Measurements from ENCODE around the gene TPX2.

Gene TPX2

GRCh38 chr20:31706607-31707257 is 32.4 kb upstream of the TPX2 start:
- DNase-seq: no peak

- DNase-seq: no peak
These were observed 31.9 kb upstream of the TPX2 start for GRCh38 chr20:31707258-31707615.

GRCh38 chr20:31707994-31708735 is 30.9 kb upstream of the TPX2 start:
- peak in 7 of 56 donors; percentile 14 to 53 (median 22) for DNase-seq

GRCh38 chr20:31708736-31709534 is 30.2 kb upstream of the TPX2 start:
- DNase-seq: no peak

GRCh38 chr20:31709939-31710338 is 29.2 kb upstream of the TPX2 start:
- DNase-seq: no peak

- peak in 2 of 56 donors; percentile 7 to 53 for DNase-seq
These were observed 28.5 kb upstream of the TPX2 start for GRCh38 chr20:31710423-31711108.

GRCh38 chr20:31711179-31712111 is 27.6 kb upstream of the TPX2 start:
- DNase-seq: no peak

GRCh38 chr20:31712112-31712553 is 27.0 kb upstream of the TPX2 start:
- DNase-seq: peak in 12 of 56 donors; percentile 8 to 65 (median 24)

GRCh38 chr20:31712564-31713311 is 26.4 kb upstream of the TPX2 start:
- DNase-seq: peak in 52 of 56 donors; percentile 19 to 90 (median 74)

GRCh38 chr20:31713312-31714273 is 25.5 kb upstream of the TPX2 start:
- DNase-seq: peak in 3 of 56 donors; percentile 22 to 38 (median 30)

- no peak for DNase-seq
These were observed 23.3 kb upstream of the TPX2 start for GRCh38 chr20:31715766-31716165.

GRCh38 chr20:31716351-31716750 is 22.7 kb upstream of the TPX2 start:
- no peak for DNase-seq

GRCh38 chr20:31716818-31717477 is 22.1 kb upstream of the TPX2 start:
- no peak for DNase-seq

GRCh38 chr20:31717478-31718201 is 21.4 kb upstream of the TPX2 start:
- no peak for DNase-seq

- no peak for DNase-seq
These were observed 20.0 kb upstream of the TPX2 start for GRCh38 chr20:31718952-31719643.
